ENCODE data around the gene MROH2B.

The MROH2B gene

DNA sequence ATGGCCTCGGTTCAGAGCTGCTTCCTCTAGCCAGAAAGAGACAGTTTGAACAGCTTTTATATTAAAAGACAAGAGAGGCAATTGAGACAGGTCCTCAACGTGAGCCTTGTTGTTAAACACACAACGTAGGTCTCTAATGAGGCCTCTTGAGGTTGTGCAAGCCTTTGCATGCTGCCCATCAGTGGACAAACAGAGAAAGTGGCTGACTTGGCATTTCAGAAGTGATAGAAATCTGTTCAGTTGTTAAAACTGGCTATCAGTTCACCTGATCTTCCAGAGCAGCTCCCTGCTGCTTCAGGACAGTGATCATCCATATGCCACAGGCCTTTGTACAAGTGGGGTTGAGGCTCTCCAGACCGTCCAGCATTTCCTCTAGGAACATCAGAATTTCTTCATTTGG, 58.8 kb downstream of the MROH2B start:
- DNase-seq: no peak

DNA sequence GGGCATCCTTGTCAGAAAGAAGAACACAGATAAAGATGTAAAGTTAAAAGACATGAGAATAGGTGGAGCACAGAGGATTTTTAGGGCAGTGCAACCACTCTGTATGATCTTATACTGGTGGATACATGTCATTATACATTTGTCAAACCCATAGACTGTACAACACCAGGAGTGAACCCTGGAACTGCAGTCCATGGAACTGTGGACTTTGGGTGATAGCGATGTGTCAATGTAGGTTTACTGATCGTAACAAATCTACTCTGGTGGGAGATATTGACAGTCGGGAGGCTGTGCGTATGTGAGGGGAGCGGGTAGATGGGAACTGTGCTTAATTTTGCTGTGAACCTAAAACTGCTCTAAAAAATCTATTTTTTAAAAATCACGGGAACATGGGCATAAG, 60.6 kb downstream of the MROH2B start:
- no peak for DNase-seq

DNA sequence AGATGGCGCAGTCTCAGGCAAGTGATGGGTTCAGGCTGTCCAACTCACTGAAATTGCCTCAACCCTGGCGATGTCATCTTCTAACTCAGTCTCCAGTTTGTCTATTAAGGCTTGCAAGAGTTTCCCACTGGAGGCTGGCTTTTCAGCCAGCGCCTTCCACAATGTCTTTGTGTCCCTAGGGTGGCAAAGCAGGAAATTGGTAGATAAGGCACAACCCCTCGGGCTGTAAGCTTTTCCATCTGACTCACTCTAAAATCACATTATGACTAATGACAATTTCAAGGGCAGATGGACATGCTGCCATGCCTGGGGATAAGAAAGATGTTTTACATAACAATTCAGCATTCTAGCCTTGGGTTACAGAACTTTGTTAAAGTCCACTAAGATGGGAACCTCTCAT, 61.9 kb downstream of the MROH2B start:
- no peak for DNase-seq

DNA sequence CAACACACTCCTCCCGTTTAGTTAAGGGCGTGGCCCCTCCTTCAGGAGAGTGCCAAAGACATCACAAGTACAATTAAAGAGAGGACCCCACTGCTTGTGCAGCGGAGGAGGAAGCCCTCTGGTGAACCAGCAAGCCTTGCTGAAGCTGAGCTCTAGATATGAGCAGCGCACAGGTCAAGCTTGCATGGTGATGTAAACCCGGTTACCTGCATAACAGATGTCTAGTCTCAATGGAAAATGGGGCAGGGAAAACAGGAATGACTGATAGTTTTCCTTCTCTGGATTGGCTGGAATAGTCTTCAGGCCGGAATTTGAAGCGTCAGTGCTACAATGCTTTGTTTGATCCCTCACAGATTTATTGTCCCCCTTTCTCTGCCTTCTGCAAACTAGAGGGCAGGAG, 66.2 kb downstream of the MROH2B start:
- no peak for DNase-seq

DNA sequence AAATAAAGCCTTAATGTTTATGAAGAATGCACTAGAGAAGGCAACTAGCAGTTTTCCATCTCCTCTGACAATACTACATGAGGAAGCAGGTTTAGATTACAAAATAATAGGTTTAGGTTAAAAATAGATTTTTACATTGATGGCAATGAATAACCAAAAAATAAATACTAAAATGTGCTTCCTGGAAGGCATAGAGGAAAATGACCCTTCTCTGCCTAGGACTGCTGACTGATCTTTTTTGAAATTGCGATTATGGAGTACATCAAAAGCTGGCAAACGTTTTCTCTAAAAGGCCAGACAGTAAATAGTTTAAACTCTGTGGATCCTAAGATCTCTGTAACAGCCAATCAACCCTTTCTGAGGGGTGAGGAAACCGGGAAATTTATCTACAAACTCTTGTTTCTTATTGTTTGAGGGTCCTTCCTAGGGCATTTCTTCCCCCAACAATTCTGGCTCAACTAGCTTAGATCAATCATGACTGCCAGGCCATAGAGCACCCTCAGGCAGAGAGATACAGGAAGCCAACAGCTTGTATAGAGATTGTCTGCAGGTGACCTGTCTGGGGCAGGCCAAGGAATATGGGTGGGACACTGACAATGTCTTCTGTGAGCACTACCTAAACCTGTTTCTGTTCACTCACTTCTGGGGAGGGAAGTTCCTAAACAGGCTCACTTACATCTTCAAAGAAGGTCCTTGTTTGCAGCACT, 67.3 kb downstream of the MROH2B start:
- DNase-seq: no peak

DNA sequence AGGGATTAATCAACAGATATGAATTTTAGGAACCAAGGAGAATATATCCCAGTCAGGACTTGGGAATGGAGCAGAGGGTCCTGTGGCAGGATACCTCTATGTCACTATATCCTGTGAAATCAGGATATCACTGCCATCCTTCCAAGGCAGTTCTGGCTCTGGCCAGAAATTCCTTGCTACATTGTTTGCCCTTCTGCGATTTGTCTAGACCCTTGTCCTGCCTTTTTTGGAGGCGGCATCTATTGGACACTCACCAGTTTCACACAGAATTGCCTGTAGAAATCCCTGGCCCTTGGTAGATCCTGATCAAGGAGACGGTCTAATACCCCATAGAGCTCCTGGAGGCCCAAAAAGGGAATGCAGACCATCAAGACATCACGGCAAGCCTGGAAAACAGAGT, 71.2 kb downstream of the MROH2B start:
- DNase-seq: no peak

DNA sequence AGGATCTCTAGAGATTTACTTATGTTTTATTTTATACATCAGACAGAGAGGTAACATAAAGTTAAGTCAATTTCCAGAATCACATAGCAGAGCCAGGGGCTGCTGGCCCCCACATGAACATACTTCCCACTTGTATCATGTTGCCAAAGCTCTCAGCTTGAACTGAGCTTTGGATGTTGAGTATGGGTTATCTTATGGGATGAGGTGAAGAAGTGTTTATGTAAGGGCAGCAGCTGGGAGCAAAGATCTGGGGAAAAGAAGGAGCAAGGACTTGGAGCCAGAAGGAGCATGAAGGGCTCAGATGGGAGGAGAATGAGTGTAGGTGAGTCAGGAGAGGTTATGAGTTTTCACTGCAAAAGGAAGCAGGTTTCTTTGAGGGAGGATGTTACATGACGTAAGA, 72.0 kb downstream of the MROH2B start:
- no peak for DNase-seq

DNA sequence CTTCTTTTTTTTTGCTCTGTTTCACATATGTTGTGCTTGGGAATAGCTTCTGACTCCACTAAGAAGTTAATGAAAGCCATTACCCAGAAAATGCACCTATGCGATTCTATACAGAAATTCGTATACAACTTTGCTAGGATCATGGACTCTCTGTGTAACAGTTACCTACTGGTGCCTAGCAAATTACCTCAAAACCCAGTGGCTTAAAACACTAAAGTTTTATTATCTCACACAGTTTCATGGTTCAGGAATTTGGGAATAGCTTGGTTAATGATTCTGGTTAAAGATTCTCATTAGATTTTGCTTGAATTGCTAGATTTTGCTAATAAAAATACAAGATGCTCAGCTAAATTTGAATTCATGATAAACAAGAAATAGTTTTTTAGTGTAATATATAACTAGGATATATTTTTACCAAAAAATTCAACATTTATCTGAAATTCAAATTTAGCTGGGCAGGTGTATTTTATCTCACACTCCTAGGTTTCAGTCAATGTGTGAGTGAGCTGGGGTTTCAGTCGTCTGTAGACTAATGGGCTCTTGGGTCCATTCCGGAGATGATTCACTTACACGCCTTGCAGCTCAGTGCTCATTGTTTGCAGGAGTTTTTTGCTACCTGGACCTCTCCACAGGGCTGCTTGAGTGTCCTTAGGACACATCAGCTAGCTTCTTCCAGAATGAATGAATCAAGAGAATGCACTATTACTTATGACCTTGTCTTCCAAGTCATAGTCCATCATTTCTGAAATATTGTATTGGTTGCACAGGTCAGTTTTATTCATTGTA, 75.1 kb downstream of the MROH2B start:
- no peak for DNase-seq

DNA sequence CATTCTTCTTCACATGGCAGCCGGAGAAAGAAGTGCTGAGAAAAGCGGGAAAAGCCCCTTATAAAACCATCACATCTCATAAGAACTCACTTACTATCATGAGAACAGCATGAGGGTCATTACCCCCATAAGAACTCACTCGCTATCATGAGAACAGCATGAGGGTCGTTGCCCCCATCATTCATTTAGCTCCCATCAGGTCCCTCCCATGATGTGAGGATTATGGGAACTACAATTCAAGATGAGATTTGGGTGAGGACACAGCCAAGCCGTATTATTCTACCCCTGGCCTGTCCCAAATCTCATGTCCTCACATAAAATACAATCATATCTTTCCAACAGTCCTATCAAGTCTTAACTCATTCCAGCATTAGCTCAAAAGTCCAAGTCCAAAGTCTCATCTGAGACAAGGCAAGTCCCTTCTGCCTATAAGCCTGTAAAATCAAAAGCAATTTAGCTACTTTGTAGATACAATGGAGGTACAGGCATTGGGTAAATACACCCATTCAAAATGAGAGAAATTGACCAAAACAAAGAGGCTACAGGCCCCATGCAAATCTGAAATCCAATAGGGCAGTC, 79.1 kb downstream of the MROH2B start:
- DNase-seq: no peak

DNA sequence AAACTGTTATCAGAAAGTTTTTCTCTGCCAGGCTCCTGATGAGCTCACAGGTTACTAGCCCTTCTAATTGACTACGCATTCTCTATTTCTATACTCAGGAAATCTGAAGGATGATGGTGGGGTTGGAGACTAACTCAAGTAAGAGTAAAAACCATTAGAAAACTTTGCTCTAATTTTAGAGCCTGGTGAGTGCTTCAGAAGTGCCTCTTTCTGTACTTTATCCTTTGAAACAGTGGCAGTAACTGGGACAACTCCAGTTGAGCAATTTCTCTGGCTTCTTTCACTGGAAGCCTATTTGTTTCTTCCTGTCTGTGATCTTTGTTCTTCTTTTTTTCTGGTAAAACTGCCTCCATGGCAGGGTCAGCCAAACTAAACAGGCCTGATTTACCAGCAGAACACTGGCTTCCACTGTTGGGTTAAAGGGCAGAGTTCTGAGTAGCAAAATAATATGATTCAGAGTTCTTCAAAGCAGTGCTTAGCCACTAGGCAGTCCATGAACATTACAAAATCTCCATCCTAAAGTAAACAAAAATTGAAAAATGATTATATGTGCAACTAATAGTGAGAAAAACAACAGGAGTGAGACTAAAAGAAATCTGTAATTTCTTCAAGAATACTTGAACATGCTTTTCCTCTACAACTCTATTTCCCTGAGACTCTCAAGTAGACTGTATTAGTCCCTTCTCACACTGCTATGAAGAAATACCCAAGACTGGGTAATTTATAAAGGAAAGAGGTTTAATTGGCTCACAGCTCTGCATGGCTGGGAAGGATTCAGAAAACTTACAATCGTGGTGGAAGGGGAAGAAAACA, 79.8 kb downstream of the MROH2B start:
- no peak for DNase-seq

DNA sequence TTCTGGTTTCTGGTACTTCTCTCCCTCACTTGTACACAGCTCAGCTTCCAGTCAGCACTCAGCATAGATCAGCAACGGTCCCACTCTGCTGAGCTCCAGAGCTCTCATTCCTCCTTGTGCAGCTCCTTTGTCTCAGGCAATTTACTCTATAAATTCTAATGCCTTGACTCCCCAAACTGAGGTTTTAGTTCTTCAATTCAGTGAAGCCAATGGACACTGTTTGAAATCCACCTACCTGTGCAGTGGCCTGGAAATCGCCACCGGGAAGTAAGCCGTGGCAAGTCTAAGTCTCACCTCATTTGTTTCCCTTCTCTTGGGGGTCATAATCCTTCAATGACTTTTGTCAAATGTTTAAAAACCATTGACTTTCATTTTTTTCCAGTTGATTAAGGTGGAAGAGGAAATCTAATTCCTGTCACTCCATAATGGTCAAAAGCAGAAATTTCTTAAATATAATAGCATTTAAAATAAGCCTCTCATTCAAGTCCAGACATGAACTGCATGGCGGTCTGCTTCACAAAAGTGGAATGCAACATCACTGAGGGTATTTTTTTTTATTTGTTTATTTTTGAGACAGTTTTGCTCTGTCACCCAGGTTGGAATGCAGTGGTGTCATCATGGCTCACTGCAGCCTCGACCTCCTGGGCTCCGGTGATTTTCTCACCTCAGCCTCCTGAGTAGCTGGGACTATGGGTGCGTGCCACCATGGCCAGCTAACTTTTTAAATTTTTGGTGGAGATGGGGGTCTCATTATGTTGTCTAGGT, 82.2 kb downstream of the MROH2B start:
- DNase-seq: no peak

DNA sequence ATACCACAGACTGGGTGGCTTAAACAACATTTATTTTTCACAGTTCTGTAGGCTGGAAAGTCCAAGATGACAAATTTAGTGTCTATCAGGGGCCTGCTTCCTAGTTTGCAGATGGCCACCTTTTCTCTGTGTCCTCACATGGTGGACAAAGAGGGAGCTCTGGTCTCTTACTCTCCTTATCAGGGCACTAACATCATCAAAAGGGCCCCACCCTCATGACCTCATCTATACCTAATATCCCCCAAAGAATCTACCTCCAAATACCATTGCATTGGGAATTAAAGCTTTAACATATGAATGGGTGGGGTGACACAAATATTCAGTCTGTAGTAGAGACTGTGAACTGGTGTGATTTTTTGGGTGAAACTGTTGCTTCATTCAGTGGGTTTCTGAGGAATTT, 83.8 kb downstream of the MROH2B start:
- no peak for DNase-seq

DNA sequence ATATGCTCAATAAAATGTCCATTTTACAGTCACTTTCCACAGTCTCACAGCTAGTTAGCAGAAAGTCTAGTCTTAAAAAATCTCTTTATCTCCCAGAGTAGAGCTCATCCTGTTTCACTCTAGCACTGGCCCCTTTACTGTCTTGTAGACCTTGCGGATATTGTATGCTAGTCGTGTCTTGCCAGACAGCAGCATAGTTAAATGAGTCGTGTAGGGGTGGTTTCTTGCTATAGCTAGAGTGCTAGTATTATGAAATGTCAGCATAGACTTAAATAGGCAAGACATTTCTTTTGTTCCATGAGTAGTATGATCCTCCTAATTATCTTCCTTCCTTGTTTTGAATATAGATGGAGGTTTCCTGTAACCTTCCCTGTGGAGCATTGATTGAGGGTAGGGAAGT, 84.5 kb downstream of the MROH2B start:
- DNase-seq: no peak

DNA sequence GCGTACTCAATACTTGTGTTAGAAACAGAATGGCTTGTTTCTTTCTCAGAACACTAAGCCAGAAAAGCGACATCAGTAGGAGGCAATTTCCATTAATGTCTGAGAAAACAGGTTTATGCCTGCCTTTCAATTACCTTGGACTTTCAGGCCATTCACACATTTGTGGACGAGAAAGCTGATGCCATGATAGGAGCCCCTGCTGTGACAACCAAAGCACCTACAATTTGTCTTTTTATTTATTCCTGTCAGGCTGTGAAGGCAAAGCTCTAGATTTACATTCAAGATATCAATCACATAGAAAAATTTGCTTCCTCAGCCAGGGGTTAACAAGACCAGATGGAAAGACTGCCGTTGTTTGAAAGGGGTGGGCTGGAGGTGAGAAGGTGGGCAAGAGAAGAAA, 85.6 kb downstream of the MROH2B start:
- DNase-seq: no peak

DNA sequence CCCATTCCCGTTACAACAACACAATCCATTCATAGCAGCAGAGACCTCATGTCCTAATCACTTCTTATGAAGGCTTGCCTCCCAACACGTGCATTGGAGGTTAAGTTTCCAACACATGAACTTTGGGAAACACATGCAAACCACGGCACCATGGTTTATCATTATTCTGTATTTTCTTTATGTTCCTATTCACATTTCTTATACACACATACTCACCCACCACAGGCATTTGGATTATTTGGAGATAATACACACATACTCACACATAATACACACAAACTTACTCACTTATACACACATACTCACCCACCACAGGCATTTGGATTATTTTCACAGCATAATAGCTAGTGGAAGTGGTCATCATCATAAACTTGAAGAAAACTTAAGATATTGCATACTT, 86.3 kb downstream of the MROH2B start:
- no peak for DNase-seq

DNA sequence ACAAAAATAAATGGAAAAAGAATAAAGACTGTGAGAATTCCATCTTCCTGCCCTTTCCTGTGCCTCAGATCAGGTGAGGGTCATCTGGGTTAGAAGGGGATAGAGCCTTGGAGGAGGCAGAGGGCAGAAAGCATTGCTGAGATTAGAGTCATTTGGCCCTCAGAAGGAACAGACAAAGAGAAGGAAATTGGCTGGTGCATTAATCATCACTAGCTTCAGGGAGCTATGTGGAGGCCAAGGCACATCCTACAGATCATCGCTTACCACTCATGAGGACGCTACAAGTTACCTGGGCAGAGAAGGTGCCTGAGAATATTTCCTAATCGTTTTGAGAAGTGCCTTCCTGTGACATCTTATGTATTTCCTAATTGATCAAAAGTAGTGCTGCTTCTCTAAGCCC, 87.4 kb downstream of the MROH2B start:
- DNase-seq: no peak

DNA sequence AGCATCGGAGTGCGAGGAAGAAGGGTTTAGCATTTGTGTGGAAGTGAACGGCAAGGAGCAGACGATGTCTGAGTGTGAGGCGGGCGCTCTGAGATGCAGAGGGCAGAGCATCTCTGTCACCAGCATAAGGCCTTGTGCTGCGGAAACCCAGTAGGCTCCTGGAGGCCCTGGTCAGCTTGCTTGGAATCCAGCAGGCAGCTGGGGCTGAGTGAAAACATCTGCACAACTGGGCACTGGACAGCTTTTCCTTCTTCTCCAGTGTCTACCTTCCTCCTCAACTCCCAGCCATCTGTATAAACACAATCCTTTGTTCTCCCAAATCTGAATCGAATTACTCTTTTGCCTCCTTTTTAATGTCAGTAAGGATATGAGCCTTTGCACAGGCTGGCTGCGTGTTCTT, 89.7 kb downstream of the MROH2B start:
- DNase-seq: no peak

DNA sequence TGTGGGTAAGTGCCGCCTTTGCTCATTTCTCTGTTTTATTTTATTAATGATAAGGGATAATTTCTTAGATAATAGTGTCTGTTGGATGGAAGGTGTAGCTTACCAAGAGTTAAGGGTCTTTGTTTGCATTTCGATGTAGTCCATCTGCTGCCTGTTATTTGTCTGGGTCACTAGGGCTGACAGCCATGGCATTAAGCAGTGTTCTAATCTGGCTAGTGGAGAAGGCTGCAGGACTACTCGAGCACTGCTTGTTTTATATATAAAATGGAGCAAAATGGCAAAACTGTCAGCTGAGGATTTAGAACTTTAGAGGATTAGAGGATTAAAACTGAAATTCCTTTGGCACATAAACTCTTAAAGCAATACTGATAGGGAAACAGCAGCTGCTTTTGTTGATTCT, 94.3 kb downstream of the MROH2B start:
- no peak for DNase-seq

DNA sequence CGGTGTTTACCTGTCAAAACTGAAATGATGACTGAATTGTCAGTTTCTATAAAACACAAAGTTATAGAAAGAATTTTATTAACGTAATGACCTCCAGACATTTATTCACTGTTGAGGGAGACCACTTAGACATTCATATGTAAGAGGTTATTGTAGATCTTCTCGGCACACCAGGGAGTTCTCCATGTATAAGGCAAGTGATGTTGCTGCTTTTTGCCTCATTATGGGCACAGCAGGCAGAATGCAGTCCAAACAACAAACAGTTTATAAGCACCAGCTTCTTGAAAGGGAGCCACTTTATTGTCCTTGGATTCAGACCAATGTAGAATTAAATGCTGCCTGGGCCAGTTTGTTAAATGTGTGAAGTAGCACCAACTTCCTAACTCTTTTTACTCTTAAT, 95.1 kb downstream of the MROH2B start:
- no peak for DNase-seq

DNA sequence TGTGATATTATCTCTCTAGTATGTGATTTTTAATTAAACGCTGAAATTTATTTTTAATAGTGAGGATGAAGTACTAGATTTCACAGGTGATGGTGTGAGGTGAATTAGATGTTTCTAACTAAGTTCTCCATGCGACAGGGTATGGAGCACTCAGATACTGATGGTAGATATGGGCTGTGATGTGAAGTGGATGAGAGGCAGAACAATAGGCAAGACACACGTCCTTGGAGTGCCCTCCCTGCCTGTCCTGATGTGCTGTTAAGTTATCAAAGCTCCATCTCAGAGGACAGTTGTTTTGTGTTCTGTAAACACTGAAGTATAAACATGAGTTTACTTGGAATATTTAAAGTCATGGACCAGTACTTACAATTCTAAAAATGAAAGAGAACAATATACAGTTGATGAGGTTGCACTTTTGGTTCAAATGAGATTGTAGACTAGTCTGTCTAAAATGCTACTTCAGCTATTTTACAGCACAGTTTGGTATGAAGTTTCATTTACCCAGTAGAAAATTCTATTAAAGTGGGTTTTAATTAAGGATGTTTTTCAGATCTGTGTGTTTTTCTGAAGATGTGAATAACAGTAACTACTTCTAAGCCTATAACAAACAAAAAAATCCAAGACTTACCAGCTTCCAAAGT, 97.7 kb downstream of the MROH2B start:
- DNase-seq: no peak

DNA sequence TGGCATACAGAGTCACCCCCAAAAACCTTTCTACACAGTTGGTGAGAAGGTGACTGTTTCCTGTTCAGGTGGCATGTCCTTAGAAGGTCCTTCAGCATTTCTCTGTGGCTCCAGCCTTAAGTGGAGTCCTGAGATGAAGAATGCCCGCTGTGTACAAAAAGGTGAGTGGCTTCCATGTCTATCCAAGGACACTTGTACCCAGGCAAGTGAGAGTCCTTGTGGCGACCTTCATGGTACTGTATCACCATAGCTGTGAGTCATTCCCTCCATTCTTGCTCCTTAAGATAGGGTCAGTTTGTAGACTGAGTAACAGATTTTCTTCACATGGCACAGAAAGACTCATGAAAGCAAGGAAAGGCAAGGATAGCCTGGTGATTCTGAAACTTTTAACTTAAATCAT, 98.7 kb downstream of the MROH2B start:
- DNase-seq: no peak
